ENCODE data around the gene SSTR5.

SSTR5 gene

GRCh38 chr16:1040346-1040745 is 32.2 kb upstream of the SSTR5 start:
- DNase-seq: no peak

- DNase-seq: no peak
These were observed 30.4 kb upstream of the SSTR5 start for GRCh38 chr16:1042049-1042744.

- DNase-seq: no peak
These were observed 29.7 kb upstream of the SSTR5 start for GRCh38 chr16:1042866-1043265.

- no peak for DNase-seq
These were observed 28.6 kb upstream of the SSTR5 start for GRCh38 chr16:1043881-1044451.

GRCh38 chr16:1044460-1045309 is 27.9 kb upstream of the SSTR5 start:
- DNase-seq: no peak

- DNase-seq: no peak
These were observed 27.1 kb upstream of the SSTR5 start for GRCh38 chr16:1045310-1045992.

GRCh38 chr16:1045993-1046911 is 26.3 kb upstream of the SSTR5 start:
- no peak for DNase-seq

- no peak for DNase-seq
These were observed 25.4 kb upstream of the SSTR5 start for GRCh38 chr16:1047123-1047522.

GRCh38 chr16:1047801-1048200 is 24.7 kb upstream of the SSTR5 start:
- DNase-seq: no peak

GRCh38 chr16:1048442-1049112 is 24.0 kb upstream of the SSTR5 start:
- DNase-seq: no peak

GRCh38 chr16:1049113-1049975 is 23.2 kb upstream of the SSTR5 start:
- no peak for DNase-seq

GRCh38 chr16:1049976-1050247 is 22.6 kb upstream of the SSTR5 start:
- no peak for DNase-seq

GRCh38 chr16:1050516-1050915 is 22.0 kb upstream of the SSTR5 start:
- DNase-seq: no peak

- DNase-seq: no peak
These were observed 21.6 kb upstream of the SSTR5 start for GRCh38 chr16:1050921-1051320.

GRCh38 chr16:1051446-1051845 is 21.1 kb upstream of the SSTR5 start:
- no peak for DNase-seq

GRCh38 chr16:1052721-1053120 is 19.8 kb upstream of the SSTR5 start:
- no peak for DNase-seq

- DNase-seq: no peak
These were observed 19.4 kb upstream of the SSTR5 start for GRCh38 chr16:1053121-1053521.

- no peak for DNase-seq
These were observed 18.7 kb upstream of the SSTR5 start for GRCh38 chr16:1053700-1054368.

- DNase-seq: no peak
These were observed 17.6 kb upstream of the SSTR5 start for GRCh38 chr16:1054660-1055556.
